ENCODE results near the gene ATXN7. TPM values are rescaled to one million over a fixed set of nuclear protein-coding genes. Genes with fewer than 3 reads are reported as not detected.

ATXN7 gene
- total and polyA plus RNA-seq, 4 donors = 2.8 to 13.6 (median 5.6) TPM

GRCh38 chr3:63950698-63951097 is 87.0 kb downstream of the ATXN7 start:
- Histone ChIP-seq H3K36me3 (ENCODE audit: control insufficient read depth in 4 of 4, insufficient read depth in 3 of 4, low read depth in 1 of 4, low read length in 3 of 4) (peaks cover 2 to 5% (median 3%) of the 10 kb centered on the region in 4 donors), H3K9ac (ENCODE audit: low read depth in 1 of 2, low read length in 2 of 2) (no peak overlapping the region), H3K27me3 (ENCODE audit: control insufficient read depth in 4 of 4, insufficient read depth in 4 of 4, low read length in 3 of 4) (no peaks in the 10 kb centered on the region), H3K4me1 (ENCODE audit: control insufficient read depth in 4 of 4, insufficient read depth in 4 of 4, low read length in 3 of 4) (peaks cover 0 to 18% (median 5%) of the 10 kb centered on the region in 4 donors), H3K27ac (ENCODE audit: low read depth in 1 of 2, low read length in 2 of 2) (no peak overlapping the region), H3K9me3 (ENCODE audit: control insufficient read depth in 4 of 4, low read length in 3 of 4) (no peaks in the 10 kb centered on the region), H3K4me3 (ENCODE audit: low read depth in 1 of 3, low read length in 3 of 3) (no peak overlapping the region)
- DNase-seq (ENCODE audit: low spot score) = no peak
- 96% methylated on average over 1 of the region's 1 CpG for WGBS
- TF ChIP-seq YY1 (IDR thresholded peaks at IDR 0.05) (no peak), HNF4G (IDR thresholded peaks at IDR 0.05) (no peak), ZBTB33 (IDR thresholded peaks at IDR 0.05) (no peak), JUND (IDR thresholded peaks at IDR 0.05) (no peak), SP1 (IDR thresholded peaks at IDR 0.05) (no peak), TAF1 (conservative IDR thresholded peaks at IDR 0.05) (no peak), RXRA (IDR thresholded peaks at IDR 0.05) (no peak), MAX (IDR thresholded peaks at IDR 0.05) (no peak), HNF4A (conservative IDR thresholded peaks at IDR 0.05) (no peak), GABPA (IDR thresholded peaks at IDR 0.05 in 1 of 2, conservative IDR thresholded peaks at IDR 0.05 in 1 of 2) (no peak), FOXA1 (IDR thresholded peaks at IDR 0.05) (no peak), EGR1 (IDR thresholded peaks at IDR 0.05; ENCODE audit: low read depth in 2 of 2) (no peak), NR2F2 (IDR thresholded peaks at IDR 0.05) (no peak), CTCF (IDR thresholded peaks at IDR 0.05; ENCODE audit: low read depth, low read length, missing input control) (no peak), FOXA2 (IDR thresholded peaks at IDR 0.05) (no peak), RAD21 (IDR thresholded peaks at IDR 0.05) (no peak), REST (IDR thresholded peaks at IDR 0.05) (no peak), ATF3 (IDR thresholded peaks at IDR 0.05) (no peak)

Measured in liver (tissue), 9 donors.